Vagina (tissue), 2 donors: ENCODE results near the gene JHY. TPM values are rescaled to one million over a fixed set of nuclear protein-coding genes. Genes with fewer than 3 reads are reported as not detected.

Source experiments
- DNase-seq, 2 donors: peaks; one replicate each; pipeline ENCODE4 v3.0.0-alpha.2; 2017; ENCODE audit errors: extremely low spot score in 2 of 2
- H3K27ac ChIP-seq: fragments of 200-600 bp; sonication (generic); one replicate; pipeline ENCODE4 v1.5.1; 2019
- H3K27me3 ChIP-seq: fragments of 200-600 bp; sonication (generic); one replicate; pipeline ENCODE4 v1.5.1; 2019
- H3K36me3 ChIP-seq, 2 donors: fragments of 200-600 bp; sonication (generic); one replicate each; pipeline ENCODE4 v1.5.1; 2017 to 2019
- H3K4me1 ChIP-seq: fragments of 200-600 bp; sonication (generic); one replicate; pipeline ENCODE4 v1.5.1; 2019
- H3K4me3 ChIP-seq, 2 donors: fragments of 200-600 bp; sonication (generic); 1 replicate in 1 of 2; 2 replicates in 1 of 2; pipeline ENCODE4 v1.5.1; 2016 to 2019
- H3K9me3 ChIP-seq: fragments of 200-600 bp; sonication (generic); one replicate; pipeline ENCODE4 v1.5.1; 2019
- CTCF ChIP-seq, 3 experiments: fragments of 450-650 bp in 2 of 3; fragments of 200-600 bp in 1 of 3; sonication (generic) in 1 of 3; IDR thresholded peaks; one replicate each; pipeline ENCODE4 v1.5.1; 2017 to 2019; ENCODE audit warnings: antibody characterized with exemption in 3 of 3, mild to moderate bottlenecking in 2 of 3, moderate library complexity in 2 of 3
- POLR2A ChIP-seq, 2 donors: fragments of 450-650 bp; IDR thresholded peaks; one replicate each; pipeline ENCODE4 v1.6.1; 2017; ENCODE audit warnings: antibody characterized with exemption in 2 of 2, mild to moderate bottlenecking in 2 of 2, moderate library complexity in 2 of 2
- POLR2AphosphoS5 ChIP-seq, 2 donors: sonication (generic); formaldehyde crosslinking; IDR thresholded peaks; one replicate each; pipeline ENCODE4 v1.9.0; 2017; ENCODE audit warnings: antibody characterized with exemption in 2 of 2, mild to moderate bottlenecking in 2 of 2, low read depth in 1 of 2; ENCODE audit not compliant: insufficient read depth in 1 of 2
- intact Hi-C: fragments of 100-400 bp; cut with DNase I; formaldehyde crosslinking; loops from one replicate; pipeline ENCODE4 v1.15.1; 2023
- total RNA-seq: library from RNA; depleted of rRNA; stranded (reverse); fragments of >200 nt; gene quantifications from one replicate; pipeline ENCODE4 v1.2.3, GENCODE V29; 2016

Gene JHY
- total RNA-seq, 1 donor from 2014 or later: 7.6 TPM

- H3K4me3 ChIP-seq: no peak overlapping the region
- intact Hi-C loops: no loop called here
- H3K36me3 ChIP-seq: no peaks in the 10 kb centered on the region
- TF ChIP-seq POLR2AphosphoS5 (IDR thresholded peaks at IDR 0.05; ENCODE audit: insufficient read depth in 1 of 2, low read depth in 1 of 2) (no peak), POLR2A (IDR thresholded peaks at IDR 0.05) (no peak), CTCF (IDR thresholded peaks at IDR 0.05) (no peak)
- peaks cover 4% of the 10 kb centered on the region for H3K4me1 ChIP-seq
- no peaks in the 10 kb centered on the region for H3K27me3 ChIP-seq
- no peaks in the 10 kb centered on the region for H3K9me3 ChIP-seq
- no peak for DNase-seq
- no peak overlapping the region for H3K27ac ChIP-seq
These were observed 4.8 kb upstream of the JHY start for GRCh38 chr11:122877732-122878131.

- no peak overlapping the region for H3K4me3 ChIP-seq
- DNase-seq: no peak
- no peaks in the 10 kb centered on the region for H3K9me3 ChIP-seq
- TF ChIP-seq POLR2A (IDR thresholded peaks at IDR 0.05) (no peak), CTCF (IDR thresholded peaks at IDR 0.05) (no peak), POLR2AphosphoS5 (IDR thresholded peaks at IDR 0.05; ENCODE audit: insufficient read depth in 1 of 2, low read depth in 1 of 2) (no peak)
- H3K36me3 ChIP-seq: no peaks in the 10 kb centered on the region
- H3K27me3 ChIP-seq: no peaks in the 10 kb centered on the region
- intact Hi-C loops: no loop called here
- H3K4me1 ChIP-seq: peaks cover 15% of the 10 kb centered on the region
- H3K27ac ChIP-seq: no peak overlapping the region
These were observed 2.8 kb upstream of the JHY start for GRCh38 chr11:122879785-122880184.

- TF ChIP-seq CTCF (IDR thresholded peaks at IDR 0.05): no peak
- no peak for TF ChIP-seq POLR2A (IDR thresholded peaks at IDR 0.05)
- no peak for TF ChIP-seq POLR2AphosphoS5 (IDR thresholded peaks at IDR 0.05; ENCODE audit: insufficient read depth in 1 of 2, low read depth in 1 of 2)
- Histone ChIP-seq H3K9me3 (no peaks in the 10 kb centered on the region), H3K36me3 (no peaks in the 10 kb centered on the region), H3K27ac (peak overlapping the region; percentile 75), H3K27me3 (no peaks in the 10 kb centered on the region), H3K4me3 (peak overlapping the region; percentile 57 to 83), H3K4me1 (peaks cover 15% of the 10 kb centered on the region)
- intact Hi-C loops: no loop called here
- DNase-seq: no peak
These were observed 492 bp downstream of the JHY start for GRCh38 chr11:122882857-122883645.

GRCh38 chr11:122883646-122883979 lies 1.1 kb downstream of the JHY start:
- no peak for DNase-seq
- Histone ChIP-seq H3K27me3 (no peaks in the 10 kb centered on the region), H3K4me1 (peaks cover 15% of the 10 kb centered on the region), H3K4me3 (peak overlapping the region; percentile 57 to 83), H3K36me3 (no peaks in the 10 kb centered on the region), H3K9me3 (no peaks in the 10 kb centered on the region), H3K27ac (peak overlapping the region; percentile 75)
- TF ChIP-seq CTCF (IDR thresholded peaks at IDR 0.05) (no peak), POLR2AphosphoS5 (IDR thresholded peaks at IDR 0.05; ENCODE audit: insufficient read depth in 1 of 2, low read depth in 1 of 2) (no peak), POLR2A (IDR thresholded peaks at IDR 0.05) (no peak)
- intact Hi-C loops: no loop called here

GRCh38 chr11:122888162-122888561 lies 5.6 kb downstream of the JHY start:
- TF ChIP-seq POLR2AphosphoS5 (IDR thresholded peaks at IDR 0.05; ENCODE audit: insufficient read depth in 1 of 2, low read depth in 1 of 2) (no peak), CTCF (IDR thresholded peaks at IDR 0.05) (no peak), POLR2A (IDR thresholded peaks at IDR 0.05) (no peak)
- Histone ChIP-seq H3K36me3 (no peaks in the 10 kb centered on the region), H3K4me3 (no peak overlapping the region), H3K27ac (no peak overlapping the region), H3K27me3 (no peaks in the 10 kb centered on the region), H3K9me3 (no peaks in the 10 kb centered on the region), H3K4me1 (peaks cover 9% of the 10 kb centered on the region)
- intact Hi-C loops: no loop called here
- DNase-seq: no peak
